K562 (cell line): ENCODE results near the gene DYRK1A. TPM values are rescaled to one million over a fixed set of nuclear protein-coding genes. Genes with fewer than 3 reads are reported as not detected.

Source experiments
- NFIC ChIP-seq: fragments of 450-650 bp; IDR thresholded peaks from 2 replicates; pipeline ENCODE4 v1.6.1; 2017; ENCODE audit warnings: mild to moderate bottlenecking, inconsistent platforms
- polyA plus RNA-seq, 8 experiments: library from polyadenylated mRNA; depleted of rRNA in 4 of 8; stranded (reverse) in 5 of 8; unstranded in 3 of 8; fragments of >200 nt; fragmentation: Nextera tagmentation in 2 of 8; fragmentation: Illumina TruSeq in 1 of 8; extraction: Ambion mirVana in 2 of 8; extraction: Trizol in 1 of 8; gene quantifications; 2 replicates each; pipeline versions ENCODE4 v1.2.1 to v1.2.3, GENCODE V29; 2011 to 2014; ENCODE audit warnings: inconsistent platforms in 1 of 8, missing spikeins in 1 of 8
- total RNA-seq, 7 experiments: library from RNA; depleted of rRNA in 6 of 7; stranded (reverse); fragments of >200 nt in 6 of 7; fragmentation: Illumina TruSeq in 2 of 7; extraction: Trizol in 2 of 7; gene quantifications; 2 replicates each; pipeline versions ENCODE4 v1.2.1 to v1.2.3, GENCODE V29; 2011 to 2021; ENCODE audit warnings: low replicate concordance in 1 of 7
- TF ChIP-seq, protein P1 (sequence below): sonication (generic); formaldehyde crosslinking; IDR thresholded peaks from 2 replicates; pipeline ENCODE4 v1.8.0; 2022; ENCODE audit warnings: missing genetic modification reagents, mild to moderate bottlenecking, moderate library complexity, borderline replicate concordance
- TF ChIP-seq, protein P2 (sequence below): fragments of 450-650 bp; IDR thresholded peaks from 2 replicates; pipeline ENCODE4 v1.6.1; 2016; ENCODE audit warnings: low read depth, mild to moderate bottlenecking, moderate library complexity
- TF ChIP-seq, protein P3 (sequence below), 2 experiments: IDR thresholded peaks; 2 replicates each; pipeline ENCODE4 v1.6.1; 2011; ENCODE audit warnings: borderline replicate concordance in 1 of 2, control low read depth in 1 of 2, low read depth in 1 of 2, low read length in 1 of 2, mild to moderate bottlenecking in 1 of 2, mixed read lengths in 1 of 2, moderate library complexity in 1 of 2; ENCODE audit not compliant: insufficient read depth in 1 of 2, insufficient read length in 1 of 2, poor library complexity in 1 of 2, severe bottlenecking in 1 of 2; ENCODE audit errors: extremely low read depth in 1 of 2
- TF ChIP-seq, protein P4 (sequence below), 3 experiments: IDR thresholded peaks in 2 of 3; conservative IDR thresholded peaks in 1 of 3; 2 replicates each; pipeline ENCODE4 v1.5.1; 2011 to 2012; ENCODE audit warnings: low read length in 3 of 3, mild to moderate bottlenecking in 3 of 3, control low read depth in 2 of 3, improper control_type of control experiment in 1 of 3, inconsistent platforms in 1 of 3, low read depth in 1 of 3, mixed read lengths in 1 of 3, moderate library complexity in 1 of 3; ENCODE audit not compliant: insufficient read depth in 2 of 3

DYRK1A gene
- total and polyA plus RNA-seq, 9 of the 15 experiments (the other 6 are each of a cell fraction or from before 2014, with no cell fraction given): 3.7 to 64.8 (median 42.3) TPM

DNA sequence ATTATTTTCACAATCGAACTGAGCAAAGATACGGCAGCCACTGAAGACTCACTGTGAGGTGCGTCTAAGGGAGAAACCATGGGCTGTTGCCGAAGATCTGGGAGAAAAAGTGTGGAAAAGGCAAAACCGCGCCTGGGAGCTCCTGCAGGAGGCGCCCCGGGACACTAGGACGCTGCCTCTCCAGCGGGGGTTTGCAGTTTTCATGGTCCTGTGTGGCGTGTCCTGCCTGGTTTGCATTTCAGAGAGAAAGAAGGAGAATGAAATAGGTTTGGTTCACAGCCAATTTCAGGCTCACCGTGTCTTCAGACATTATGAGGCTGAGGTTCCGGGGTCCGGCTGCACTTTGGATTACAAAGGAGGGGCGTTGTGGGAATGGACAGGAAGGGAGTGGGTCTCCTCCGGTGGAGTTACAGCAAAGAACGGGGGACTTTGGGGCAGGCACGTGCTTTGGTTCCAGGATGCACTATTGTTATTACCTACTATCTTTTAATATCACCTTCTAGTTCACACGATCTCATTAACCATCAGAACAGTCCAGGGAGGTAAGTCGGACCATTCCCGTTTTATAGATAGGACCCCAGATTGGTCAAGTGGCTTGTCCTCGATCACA, 179.8 kb downstream of the DYRK1A start (continued):
- TF ChIP-seq, protein P1, sequence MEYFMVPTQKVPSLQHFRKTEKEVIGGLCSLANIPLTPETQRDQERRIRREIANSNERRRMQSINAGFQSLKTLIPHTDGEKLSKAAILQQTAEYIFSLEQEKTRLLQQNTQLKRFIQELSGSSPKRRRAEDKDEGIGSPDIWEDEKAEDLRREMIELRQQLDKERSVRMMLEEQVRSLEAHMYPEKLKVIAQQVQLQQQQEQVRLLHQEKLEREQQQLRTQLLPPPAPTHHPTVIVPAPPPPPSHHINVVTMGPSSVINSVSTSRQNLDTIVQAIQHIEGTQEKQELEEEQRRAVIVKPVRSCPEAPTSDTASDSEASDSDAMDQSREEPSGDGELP (CRISPR knock-in tag): 0 out of 2 replicates have a peak, but pooled peaks have one; percentile 9
- TF ChIP-seq, protein P2, sequence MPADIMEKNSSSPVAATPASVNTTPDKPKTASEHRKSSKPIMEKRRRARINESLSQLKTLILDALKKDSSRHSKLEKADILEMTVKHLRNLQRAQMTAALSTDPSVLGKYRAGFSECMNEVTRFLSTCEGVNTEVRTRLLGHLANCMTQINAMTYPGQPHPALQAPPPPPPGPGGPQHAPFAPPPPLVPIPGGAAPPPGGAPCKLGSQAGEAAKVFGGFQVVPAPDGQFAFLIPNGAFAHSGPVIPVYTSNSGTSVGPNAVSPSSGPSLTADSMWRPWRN: no peak
- TF ChIP-seq, protein P3, sequence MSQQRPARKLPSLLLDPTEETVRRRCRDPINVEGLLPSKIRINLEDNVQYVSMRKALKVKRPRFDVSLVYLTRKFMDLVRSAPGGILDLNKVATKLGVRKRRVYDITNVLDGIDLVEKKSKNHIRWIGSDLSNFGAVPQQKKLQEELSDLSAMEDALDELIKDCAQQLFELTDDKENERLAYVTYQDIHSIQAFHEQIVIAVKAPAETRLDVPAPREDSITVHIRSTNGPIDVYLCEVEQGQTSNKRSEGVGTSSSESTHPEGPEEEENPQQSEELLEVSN (IDR thresholded peaks at IDR 0.05; ENCODE audit: borderline replicate concordance in 1 of 2, extremely low read depth in 1 of 2, insufficient read depth in 1 of 2, insufficient read length in 1 of 2, low read depth in 1 of 2, low read length in 1 of 2, poor library complexity in 1 of 2, severe bottlenecking in 1 of 2): no peak
- TF ChIP-seq NFIC: peak; percentile 18; the same call in 1 of the 2 replicates
- TF ChIP-seq, protein P4, sequence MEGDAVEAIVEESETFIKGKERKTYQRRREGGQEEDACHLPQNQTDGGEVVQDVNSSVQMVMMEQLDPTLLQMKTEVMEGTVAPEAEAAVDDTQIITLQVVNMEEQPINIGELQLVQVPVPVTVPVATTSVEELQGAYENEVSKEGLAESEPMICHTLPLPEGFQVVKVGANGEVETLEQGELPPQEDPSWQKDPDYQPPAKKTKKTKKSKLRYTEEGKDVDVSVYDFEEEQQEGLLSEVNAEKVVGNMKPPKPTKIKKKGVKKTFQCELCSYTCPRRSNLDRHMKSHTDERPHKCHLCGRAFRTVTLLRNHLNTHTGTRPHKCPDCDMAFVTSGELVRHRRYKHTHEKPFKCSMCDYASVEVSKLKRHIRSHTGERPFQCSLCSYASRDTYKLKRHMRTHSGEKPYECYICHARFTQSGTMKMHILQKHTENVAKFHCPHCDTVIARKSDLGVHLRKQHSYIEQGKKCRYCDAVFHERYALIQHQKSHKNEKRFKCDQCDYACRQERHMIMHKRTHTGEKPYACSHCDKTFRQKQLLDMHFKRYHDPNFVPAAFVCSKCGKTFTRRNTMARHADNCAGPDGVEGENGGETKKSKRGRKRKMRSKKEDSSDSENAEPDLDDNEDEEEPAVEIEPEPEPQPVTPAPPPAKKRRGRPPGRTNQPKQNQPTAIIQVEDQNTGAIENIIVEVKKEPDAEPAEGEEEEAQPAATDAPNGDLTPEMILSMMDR (IDR thresholded peaks at IDR 0.05 in 2 of 3, conservative IDR thresholded peaks at IDR 0.05 in 1 of 3; ENCODE audit: insufficient read depth in 2 of 3, low read depth in 1 of 3, low read length in 3 of 3): peak; percentile 19 to 45 (median 35); a peak in 5 of 6 replicates
